Kidney epithelial cell (primary cell): ENCODE data around the gene KCNMA1. TPM values are rescaled to one million over a fixed set of nuclear protein-coding genes. Genes with fewer than 3 reads are reported as not detected.

Experiments used
- DNase-seq: peaks from one replicate; pipeline ENCODE4 v3.0.0-alpha.2; 2010; ENCODE audit warnings: low read depth
- H3K27me3 ChIP-seq: 2 replicates; pipeline ENCODE4 v1.6.0; 2011; ENCODE audit warnings: low read length; ENCODE audit not compliant: control insufficient read depth, insufficient read depth
- H3K36me3 ChIP-seq: 2 replicates; pipeline ENCODE4 v1.5.1; 2011; ENCODE audit warnings: low read length; ENCODE audit not compliant: control insufficient read depth, insufficient read depth
- H3K4me3 ChIP-seq: 2 replicates; pipeline ENCODE4 v1.5.1; 2011; ENCODE audit warnings: low read depth, mild to moderate bottlenecking, control low read depth, low read length
- CTCF ChIP-seq: IDR thresholded peaks from 2 replicates; pipeline ENCODE4 v1.5.1; 2011; ENCODE audit warnings: mild to moderate bottlenecking, moderate library complexity, low read length, control low read depth, inconsistent platforms; ENCODE audit not compliant: insufficient read depth, poor library complexity, severe bottlenecking
- total RNA-seq: library from RNA; depleted of rRNA; stranded (reverse); fragments of >200 nt; gene quantifications from 2 replicates; pipeline ENCODE4 v1.2.3, GENCODE V29; 2015

The KCNMA1 gene
- total RNA-seq, 1 donor from 2014 or later: 18.9 TPM

GRCh38 chr10:77565590-77566023 lies 72.0 kb downstream of the KCNMA1 start:
- TF ChIP-seq CTCF: no peak
- Histone ChIP-seq H3K4me3 (no peak overlapping the region), H3K27me3 (no peaks in the 10 kb centered on the region), H3K36me3 (no peaks in the 10 kb centered on the region)
- DNase-seq: no peak

GRCh38 chr10:77564731-77565589 lies 72.6 kb downstream of the KCNMA1 start:
- no peak for TF ChIP-seq CTCF
- no peak for DNase-seq
- Histone ChIP-seq H3K36me3 (no peaks in the 10 kb centered on the region), H3K4me3 (no peak overlapping the region), H3K27me3 (no peaks in the 10 kb centered on the region)

GRCh38 chr10:77563638-77564270 lies 73.9 kb downstream of the KCNMA1 start:
- H3K27me3 ChIP-seq: no peaks in the 10 kb centered on the region
- no peak for TF ChIP-seq CTCF
- no peaks in the 10 kb centered on the region for H3K36me3 ChIP-seq
- DNase-seq: no peak
- no peak overlapping the region for H3K4me3 ChIP-seq

- DNase-seq: no peak
- H3K4me3 ChIP-seq: no peak overlapping the region
- H3K27me3 ChIP-seq: no peaks in the 10 kb centered on the region
- no peak for TF ChIP-seq CTCF
- no peaks in the 10 kb centered on the region for H3K36me3 ChIP-seq
These were observed 74.9 kb downstream of the KCNMA1 start for GRCh38 chr10:77562742-77563141.

GRCh38 chr10:77561991-77562390 lies 75.6 kb downstream of the KCNMA1 start:
- no peak for DNase-seq
- no peak for TF ChIP-seq CTCF
- Histone ChIP-seq H3K4me3 (no peak overlapping the region), H3K27me3 (no peaks in the 10 kb centered on the region), H3K36me3 (no peaks in the 10 kb centered on the region)

GRCh38 chr10:77560471-77560870 lies 77.1 kb downstream of the KCNMA1 start:
- Histone ChIP-seq H3K27me3 (no peaks in the 10 kb centered on the region), H3K4me3 (no peak overlapping the region), H3K36me3 (no peaks in the 10 kb centered on the region)
- TF ChIP-seq CTCF: no peak
- no peak for DNase-seq
